CD4-positive, alpha-beta T cell (primary cell): ENCODE results near the gene RPUSD4. TPM values are rescaled to one million over a fixed set of nuclear protein-coding genes. Genes with fewer than 3 reads are reported as not detected.

Experiments used
- ATAC-seq: fragments of 200-7000 bp; cut with Tn5 transposase; one replicate; pipeline ENCODE4 v1.10.0; 2022; ENCODE audit warnings: mild to moderate bottlenecking; ENCODE audit not compliant: poor library complexity
- CTCF ChIA-PET: fragments of 350-600 bp; sonication (Branson Sonifier 250); formaldehyde crosslinking; loops from one replicate; lab custom pipeline; 2021; ENCODE audit warnings: antibody characterized with exemption, inconsistent platforms; lab: Charles Lee
- POLR2A ChIA-PET: fragments of 350-600 bp; sonication (Branson Sonifier 250); formaldehyde crosslinking; loops from one replicate; lab custom pipeline; 2021; ENCODE audit warnings: antibody characterized with exemption, inconsistent platforms; lab: Charles Lee
- DNase-seq, 14 experiments: peaks; one replicate each; pipeline ENCODE4 v3.0.0-alpha.2; 2013 to 2020; ENCODE audit warnings: mixed read lengths in 2 of 14
- H3K27ac ChIP-seq, 2 donors: one replicate each; pipeline versions ENCODE4 v1.5.1 to v1.7.0; 2013; ENCODE audit warnings: low read length in 2 of 2, low read depth in 1 of 2, mild to moderate bottlenecking in 1 of 2
- H3K27me3 ChIP-seq, 2 experiments: 1 replicate in 1 of 2; 2 replicates in 1 of 2; pipeline versions ENCODE4 v1.6.1 to v1.7.0; 2013; ENCODE audit warnings: low read length in 2 of 2, control low read depth in 1 of 2, mild to moderate bottlenecking in 1 of 2, moderate library complexity in 1 of 2; ENCODE audit not compliant: insufficient read depth in 2 of 2, control insufficient read depth in 1 of 2
- H3K36me3 ChIP-seq: one replicate; pipeline ENCODE4 v1.6.1; 2013; ENCODE audit warnings: low read length, control low read depth; ENCODE audit not compliant: insufficient read depth
- H3K4me1 ChIP-seq: one replicate; pipeline ENCODE4 v1.6.1; 2013; ENCODE audit warnings: low read length, control low read depth; ENCODE audit not compliant: insufficient read depth
- H3K4me3 ChIP-seq: one replicate; pipeline ENCODE4 v1.5.1; 2013; ENCODE audit warnings: mild to moderate bottlenecking, low read length, moderate library complexity
- H3K9me3 ChIP-seq, 2 experiments: 1 replicate in 1 of 2; 2 replicates in 1 of 2; pipeline versions ENCODE4 v1.6.1 to v1.7.0; 2013; ENCODE audit warnings: low read length in 2 of 2, mild to moderate bottlenecking in 2 of 2, control low read depth in 1 of 2, moderate library complexity in 1 of 2; ENCODE audit not compliant: control insufficient read depth in 1 of 2, insufficient read depth in 1 of 2
- H3K27ac Mint-ChIP-seq: one replicate; pipeline ENCODE4 v1.8.0; 2020; ENCODE audit warnings: mixed read lengths
- H3K27me3 Mint-ChIP-seq: one replicate; pipeline ENCODE4 v1.8.0; 2021; ENCODE audit warnings: mixed read lengths
- H3K36me3 Mint-ChIP-seq: one replicate; pipeline ENCODE4 v1.8.0; 2021; ENCODE audit warnings: low read depth, mixed read lengths
- H3K4me1 Mint-ChIP-seq: one replicate; pipeline ENCODE4 v1.8.0; 2021; ENCODE audit warnings: low read depth, mixed read lengths
- H3K4me3 Mint-ChIP-seq: one replicate; pipeline ENCODE4 v1.8.0; 2020; ENCODE audit warnings: mild to moderate bottlenecking, mixed read lengths
- H3K9me3 Mint-ChIP-seq: one replicate; pipeline ENCODE4 v1.8.0; 2020; ENCODE audit warnings: mixed read lengths
- intact Hi-C, 2 experiments: fragments of 100-400 bp; cut with DNase I in 1 of 2; cut with micrococcal nuclease in 1 of 2; formaldehyde crosslinking; loops; one replicate each; pipeline versions ENCODE4 v1.15.1 to v1.9.0; 2023 to 2025; cut with DNase I, micrococcal nuclease
- total RNA-seq, 174 experiments: library from RNA in 2 of 174; stranded (reverse) in 2 of 174; gene quantifications; one replicate each; pipeline ENCODE4 v1.2.3 and lab custom pipeline; 2021 to 2026
- TF ChIP-seq, protein P1 (sequence below): fragments of 200-600 bp; IDR thresholded peaks from one replicate; pipeline ENCODE4 v1.8.0; 2022; ENCODE audit warnings: antibody characterized with exemption, mild to moderate bottlenecking

The RPUSD4 gene
- total RNA-seq, 2 experiments from 2014 or later = 33.1 to 37.6 TPM

GRCh38 chr11:126185259-126186024 lies 26.0 kb downstream of the RPUSD4 start:
- ChIA-PET POLR2A (no interaction called here), CTCF (no interaction called here)
- Histone ChIP-seq H3K4me3 (no peak overlapping the region), H3K27me3 (no peaks in the 10 kb centered on the region), H3K36me3 (peaks cover 8% of the 10 kb centered on the region), H3K27ac (no peak overlapping the region), H3K9me3 (peaks cover 0 to 2% of the 10 kb centered on the region in 2 experiments), H3K4me1 (peaks cover 2% of the 10 kb centered on the region)
- H3K27ac Mint-ChIP-seq = no peak overlapping the region
- ATAC-seq = no peak
- peaks cover 5% of the 10 kb centered on the region for H3K4me1 Mint-ChIP-seq
- H3K36me3 Mint-ChIP-seq = no peaks in the 10 kb centered on the region
- H3K4me3 Mint-ChIP-seq = no peak overlapping the region
- H3K27me3 Mint-ChIP-seq = no peaks in the 10 kb centered on the region
- intact Hi-C loops = no loop called here
- no peaks in the 10 kb centered on the region for H3K9me3 Mint-ChIP-seq
- TF ChIP-seq, protein P1, sequence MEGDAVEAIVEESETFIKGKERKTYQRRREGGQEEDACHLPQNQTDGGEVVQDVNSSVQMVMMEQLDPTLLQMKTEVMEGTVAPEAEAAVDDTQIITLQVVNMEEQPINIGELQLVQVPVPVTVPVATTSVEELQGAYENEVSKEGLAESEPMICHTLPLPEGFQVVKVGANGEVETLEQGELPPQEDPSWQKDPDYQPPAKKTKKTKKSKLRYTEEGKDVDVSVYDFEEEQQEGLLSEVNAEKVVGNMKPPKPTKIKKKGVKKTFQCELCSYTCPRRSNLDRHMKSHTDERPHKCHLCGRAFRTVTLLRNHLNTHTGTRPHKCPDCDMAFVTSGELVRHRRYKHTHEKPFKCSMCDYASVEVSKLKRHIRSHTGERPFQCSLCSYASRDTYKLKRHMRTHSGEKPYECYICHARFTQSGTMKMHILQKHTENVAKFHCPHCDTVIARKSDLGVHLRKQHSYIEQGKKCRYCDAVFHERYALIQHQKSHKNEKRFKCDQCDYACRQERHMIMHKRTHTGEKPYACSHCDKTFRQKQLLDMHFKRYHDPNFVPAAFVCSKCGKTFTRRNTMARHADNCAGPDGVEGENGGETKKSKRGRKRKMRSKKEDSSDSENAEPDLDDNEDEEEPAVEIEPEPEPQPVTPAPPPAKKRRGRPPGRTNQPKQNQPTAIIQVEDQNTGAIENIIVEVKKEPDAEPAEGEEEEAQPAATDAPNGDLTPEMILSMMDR = no peak
- DNase-seq = no peak

GRCh38 chr11:126182787-126183445 lies 28.5 kb downstream of the RPUSD4 start:
- Histone ChIP-seq H3K9me3 (peaks cover 0 to 6% of the 10 kb centered on the region in 2 experiments), H3K36me3 (no peaks in the 10 kb centered on the region), H3K27ac (no peak overlapping the region), H3K4me3 (no peak overlapping the region), H3K4me1 (peaks cover 2% of the 10 kb centered on the region), H3K27me3 (no peaks in the 10 kb centered on the region)
- ChIA-PET CTCF (interaction anchor here (0.9 kb wide), 1 partner anchor 20 kb away, joined by 3 read pairs; no protein-coding TSS in a partner anchor), POLR2A (no interaction called here)
- Mint-ChIP-seq H3K27me3 (no peaks in the 10 kb centered on the region), H3K4me1 (peaks cover 5% of the 10 kb centered on the region), H3K4me3 (no peak overlapping the region), H3K27ac (no peak overlapping the region), H3K9me3 (peaks cover 2% of the 10 kb centered on the region), H3K36me3 (no peaks in the 10 kb centered on the region)
- TF ChIP-seq, protein P1 = no peak
- ATAC-seq (no peak), DNase-seq (no peak)
- intact Hi-C loops = no loop called here

- peaks cover 5% of the 10 kb centered on the region for H3K4me1 Mint-ChIP-seq
- peaks cover 2% of the 10 kb centered on the region for H3K9me3 Mint-ChIP-seq
- H3K36me3 ChIP-seq = no peaks in the 10 kb centered on the region
- H3K27me3 ChIP-seq = no peaks in the 10 kb centered on the region
- ChIA-PET POLR2A (no interaction called here), CTCF (no interaction called here)
- no peak for DNase-seq
- no peak overlapping the region for H3K27ac Mint-ChIP-seq
- TF ChIP-seq, protein P1 = no peak
- peaks cover 2% of the 10 kb centered on the region for H3K4me1 ChIP-seq
- ATAC-seq = no peak
- H3K27me3 Mint-ChIP-seq = no peaks in the 10 kb centered on the region
- intact Hi-C loops = no loop called here
- peaks cover 0 to 6% of the 10 kb centered on the region in 2 experiments for H3K9me3 ChIP-seq
- H3K36me3 Mint-ChIP-seq = no peaks in the 10 kb centered on the region
- H3K4me3 Mint-ChIP-seq = no peak overlapping the region
- H3K4me3 ChIP-seq = no peak overlapping the region
- H3K27ac ChIP-seq = no peak overlapping the region
Measured at GRCh38 chr11:126181939-126182730, 29.3 kb downstream of the RPUSD4 start.
